Measurements from ENCODE around the gene FMO5.

FMO5 gene

DNA sequence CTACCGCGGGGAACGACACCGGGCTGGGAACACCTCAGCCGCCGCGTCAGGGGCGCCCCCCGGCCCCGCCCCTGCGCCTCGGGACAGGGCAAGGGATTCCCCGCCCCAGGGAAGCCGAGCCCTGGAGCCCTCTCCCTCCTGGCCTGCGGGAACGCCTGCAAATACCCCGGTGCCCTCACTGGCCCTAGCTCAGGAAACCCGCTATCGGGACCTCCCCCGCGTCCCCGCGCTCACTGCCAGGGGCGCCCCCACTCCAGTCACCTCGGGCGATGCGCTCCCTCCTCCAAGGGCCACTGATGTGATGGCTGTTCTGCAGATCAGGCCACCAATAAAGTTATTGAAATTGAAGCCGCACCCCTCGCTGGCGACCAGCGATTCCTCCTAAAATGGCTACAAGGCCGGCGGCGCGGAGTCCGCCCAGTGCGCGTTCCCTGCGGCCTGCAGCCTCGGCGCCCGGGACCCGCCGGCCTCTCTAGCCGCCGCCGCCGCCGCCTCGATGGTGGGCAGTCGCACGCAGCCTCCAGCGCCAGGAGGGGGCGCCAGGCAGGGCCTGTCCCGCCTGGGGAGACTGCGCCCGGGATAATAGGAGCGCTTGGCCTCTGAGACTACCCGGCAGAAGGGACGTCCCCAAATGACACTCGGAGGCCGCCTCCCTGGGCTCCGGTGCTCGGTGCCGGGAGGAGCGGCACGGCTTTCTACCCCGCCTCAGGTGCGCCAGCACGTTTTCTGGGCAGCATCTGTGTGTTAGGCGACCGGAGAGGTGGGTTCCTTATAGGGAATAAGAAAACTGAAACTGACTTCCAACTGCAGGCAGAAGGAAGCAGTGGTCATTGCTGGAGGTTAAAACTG is 52.7 kb downstream of the FMO5 start, which contains the start of gene PRKAB2:
TSS of gene PRKAB2 (minus strand) at position 303 of the 849 bp plus-strand sequence. CDS start 326 bp downstream, outside the sequence.
- peak within 1 kb of the TSS; percentile 83 for H3K27ac ChIP-seq
- peak within 1 kb of the TSS; percentile 88 to 96 for H3K4me3 ChIP-seq (ENCODE audit: low read depth in 1 of 2, low read length in 1 of 2)
- peaks cover 2% of the 10 kb centered on the region for H3K27me3 ChIP-seq
- no peaks in the 10 kb centered on the region for H3K36me3 ChIP-seq
- TF ChIP-seq, protein P1, sequence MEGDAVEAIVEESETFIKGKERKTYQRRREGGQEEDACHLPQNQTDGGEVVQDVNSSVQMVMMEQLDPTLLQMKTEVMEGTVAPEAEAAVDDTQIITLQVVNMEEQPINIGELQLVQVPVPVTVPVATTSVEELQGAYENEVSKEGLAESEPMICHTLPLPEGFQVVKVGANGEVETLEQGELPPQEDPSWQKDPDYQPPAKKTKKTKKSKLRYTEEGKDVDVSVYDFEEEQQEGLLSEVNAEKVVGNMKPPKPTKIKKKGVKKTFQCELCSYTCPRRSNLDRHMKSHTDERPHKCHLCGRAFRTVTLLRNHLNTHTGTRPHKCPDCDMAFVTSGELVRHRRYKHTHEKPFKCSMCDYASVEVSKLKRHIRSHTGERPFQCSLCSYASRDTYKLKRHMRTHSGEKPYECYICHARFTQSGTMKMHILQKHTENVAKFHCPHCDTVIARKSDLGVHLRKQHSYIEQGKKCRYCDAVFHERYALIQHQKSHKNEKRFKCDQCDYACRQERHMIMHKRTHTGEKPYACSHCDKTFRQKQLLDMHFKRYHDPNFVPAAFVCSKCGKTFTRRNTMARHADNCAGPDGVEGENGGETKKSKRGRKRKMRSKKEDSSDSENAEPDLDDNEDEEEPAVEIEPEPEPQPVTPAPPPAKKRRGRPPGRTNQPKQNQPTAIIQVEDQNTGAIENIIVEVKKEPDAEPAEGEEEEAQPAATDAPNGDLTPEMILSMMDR (IDR thresholded peaks at IDR 0.05) = peak; percentile 84
- H3K9me3 ChIP-seq = no peaks in the 10 kb centered on the region
- H3K4me1 ChIP-seq (ENCODE audit: control insufficient read depth in 1 of 2, insufficient read depth in 1 of 2, low read depth in 1 of 2, low read length in 1 of 2) = peaks cover 18 to 23% of the 10 kb centered on the region in 2 experiments

DNA sequence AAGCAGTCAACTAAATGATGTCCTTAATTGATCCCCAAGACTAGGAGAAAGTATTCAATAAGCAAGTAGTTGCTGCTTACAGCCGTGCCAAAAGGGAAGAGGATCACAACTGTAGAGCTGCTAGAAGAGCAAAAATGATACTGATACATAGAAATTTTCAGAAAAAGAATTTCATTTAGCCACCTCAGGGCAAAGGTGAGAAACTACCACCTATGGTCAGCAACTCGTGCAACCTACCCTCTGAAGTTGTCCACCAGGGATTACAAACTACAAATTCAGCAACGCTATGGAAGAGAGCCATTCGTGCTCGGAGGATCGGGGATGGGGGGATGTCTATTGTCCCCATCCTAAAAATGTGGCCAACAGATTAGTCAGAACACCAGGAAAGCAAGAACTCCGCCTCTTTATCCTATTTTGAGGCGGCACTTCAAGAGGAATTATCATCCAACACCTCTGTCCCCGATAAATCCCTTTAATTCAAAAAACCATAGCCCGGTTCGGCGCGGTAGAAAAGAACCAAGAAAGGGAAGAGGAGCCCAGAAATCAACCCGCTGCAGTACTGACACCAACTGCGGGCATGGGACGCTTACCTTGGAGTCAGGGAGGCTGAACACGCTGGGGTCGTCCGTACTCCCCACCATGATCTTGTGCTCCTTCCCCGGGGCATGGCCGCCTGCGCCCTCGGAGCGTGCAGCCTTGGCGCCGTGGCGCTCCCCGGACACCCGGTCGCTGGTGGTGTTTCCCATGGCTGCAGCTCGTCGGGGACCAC is 53.6 kb downstream of the FMO5 start:
- TF ChIP-seq, protein P1 (IDR thresholded peaks at IDR 0.05) = no peak
- H3K4me3 ChIP-seq (ENCODE audit: low read depth in 1 of 2, low read length in 1 of 2) = peak overlapping the region; percentile 88 to 96
- H3K4me1 ChIP-seq (ENCODE audit: control insufficient read depth in 1 of 2, insufficient read depth in 1 of 2, low read depth in 1 of 2, low read length in 1 of 2) = peaks cover 18 to 23% of the 10 kb centered on the region in 2 experiments

DNA sequence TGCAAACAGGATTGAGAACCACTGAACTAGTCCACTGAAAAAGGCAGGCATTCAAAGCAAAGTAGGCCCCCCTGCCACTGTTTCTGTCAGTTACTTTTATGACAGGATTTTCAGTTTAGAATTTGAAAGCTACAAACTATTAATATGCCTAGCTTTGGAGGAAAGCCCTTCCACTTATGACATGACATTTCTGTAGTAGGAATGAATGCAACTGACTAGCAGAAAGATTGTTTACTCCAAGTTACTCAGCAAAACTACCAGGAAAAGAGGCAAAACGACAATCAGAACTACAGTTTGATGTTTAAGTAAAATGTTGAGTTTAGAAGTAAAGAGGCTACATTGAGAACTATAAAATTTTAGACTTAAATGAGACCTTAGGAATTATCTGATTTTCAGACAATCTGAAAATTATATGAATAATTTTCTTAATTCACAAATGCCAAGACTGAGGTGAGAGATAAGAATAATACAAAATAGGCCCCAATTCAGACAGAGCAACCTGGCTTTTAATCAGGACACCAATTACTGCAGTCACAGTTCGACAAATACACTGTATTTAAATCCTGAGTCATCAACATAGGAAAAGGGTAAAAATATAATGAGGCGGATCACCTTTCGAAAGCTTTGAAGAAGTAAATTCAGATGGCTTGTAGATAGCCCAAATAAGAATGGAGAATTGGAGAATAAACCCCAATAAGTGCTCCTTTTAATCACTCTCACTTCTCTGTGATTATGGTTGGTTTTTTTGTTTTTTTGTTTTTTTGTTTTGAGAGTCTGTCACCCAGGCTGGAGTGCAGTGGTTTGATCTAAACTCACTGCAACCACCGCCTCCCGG is 55.1 kb downstream of the FMO5 start:
- TF ChIP-seq, protein P1 (IDR thresholded peaks at IDR 0.05) = no peak
- no peaks in the 10 kb centered on the region for H3K9me3 ChIP-seq
- peaks cover 14% of the 10 kb centered on the region for H3K36me3 ChIP-seq
- H3K4me1 ChIP-seq (ENCODE audit: control insufficient read depth in 1 of 2, insufficient read depth in 1 of 2, low read depth in 1 of 2, low read length in 1 of 2) = peaks cover 18 to 23% of the 10 kb centered on the region in 2 experiments
- H3K27me3 ChIP-seq = no peaks in the 10 kb centered on the region
- no peak overlapping the region for H3K27ac ChIP-seq
- H3K4me3 ChIP-seq (ENCODE audit: low read depth in 1 of 2, low read length in 1 of 2) = no peak overlapping the region

More for the DNA sequence above, 53.6 kb downstream of the FMO5 start:
- peaks cover 2% of the 10 kb centered on the region for H3K36me3 ChIP-seq
- peak overlapping the region; percentile 83 for H3K27ac ChIP-seq
- H3K9me3 ChIP-seq = no peaks in the 10 kb centered on the region
- H3K27me3 ChIP-seq = no peaks in the 10 kb centered on the region

DNA sequence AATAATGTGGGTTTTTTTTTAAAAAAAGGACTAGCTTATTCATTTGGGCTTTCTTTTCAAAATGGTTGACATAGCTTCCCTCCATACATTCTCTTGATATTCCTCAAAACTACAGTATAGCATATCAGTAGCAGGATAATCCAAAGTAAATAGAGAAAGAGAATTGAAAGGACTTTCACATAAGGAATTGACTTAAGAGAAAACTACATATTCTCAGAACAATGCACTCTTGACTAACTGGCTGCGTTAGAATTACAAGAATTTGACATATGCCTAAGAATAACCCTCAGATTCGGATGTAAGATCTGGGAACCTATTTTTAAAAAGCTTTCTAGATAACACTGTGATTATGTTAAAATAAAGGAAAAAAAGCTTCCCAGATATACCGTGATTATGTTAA is 56.0 kb downstream of the FMO5 start:
- Histone ChIP-seq H3K27ac (no peak overlapping the region), H3K9me3 (no peaks in the 10 kb centered on the region), H3K4me3 (ENCODE audit: low read depth in 1 of 2, low read length in 1 of 2) (no peak overlapping the region), H3K27me3 (no peaks in the 10 kb centered on the region), H3K36me3 (peaks cover 14% of the 10 kb centered on the region), H3K4me1 (ENCODE audit: control insufficient read depth in 1 of 2, insufficient read depth in 1 of 2, low read depth in 1 of 2, low read length in 1 of 2) (peaks cover 18 to 22% of the 10 kb centered on the region in 2 experiments)
- TF ChIP-seq, protein P1 (IDR thresholded peaks at IDR 0.05) = no peak

DNA sequence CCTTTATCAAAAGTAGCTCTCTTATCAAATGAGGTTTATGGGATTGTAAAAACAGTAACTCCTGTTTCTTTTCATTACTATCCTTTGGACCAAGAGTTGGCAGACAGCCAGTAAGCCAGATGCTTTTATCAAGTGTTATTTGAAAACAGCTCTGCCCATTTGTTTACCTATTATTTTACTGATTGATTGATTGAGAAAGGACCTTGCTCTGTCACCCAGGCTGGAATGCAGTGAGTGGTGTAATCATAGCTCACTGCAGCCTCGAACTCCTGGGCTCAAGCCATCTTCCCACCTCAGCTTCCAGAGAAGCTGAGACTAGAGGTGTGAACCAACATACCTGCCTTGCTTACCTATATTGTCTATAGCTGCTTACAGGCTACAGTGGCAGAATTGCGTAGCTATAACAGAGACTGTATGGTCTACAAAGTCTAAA is 56.5 kb downstream of the FMO5 start:
- TF ChIP-seq, protein P1 (IDR thresholded peaks at IDR 0.05) = no peak
- H3K9me3 ChIP-seq = no peaks in the 10 kb centered on the region
- H3K36me3 ChIP-seq = peaks cover 18% of the 10 kb centered on the region
- H3K4me3 ChIP-seq (ENCODE audit: low read depth in 1 of 2, low read length in 1 of 2) = no peak overlapping the region
- H3K27me3 ChIP-seq = no peaks in the 10 kb centered on the region
- H3K27ac ChIP-seq = no peak overlapping the region
- peaks cover 17% of the 10 kb centered on the region in 2 experiments for H3K4me1 ChIP-seq (ENCODE audit: control insufficient read depth in 1 of 2, insufficient read depth in 1 of 2, low read depth in 1 of 2, low read length in 1 of 2)

All from neutrophil (primary cell).